Stomach (tissue), 4 donors: Measurements from ENCODE around the gene CALN1.

Experiments used
- CTCF ChIP-seq, 7 experiments: fragments of 450-650 bp in 4 of 7; fragments of 200-600 bp in 3 of 7; sonication (generic) in 3 of 7; IDR thresholded peaks; one replicate each; pipeline ENCODE4 v1.5.1; 2016 to 2019; ENCODE audit warnings: antibody characterized with exemption in 7 of 7, control low read depth in 2 of 7, mild to moderate bottlenecking in 1 of 7
- EP300 ChIP-seq: sonication (generic); formaldehyde crosslinking; IDR thresholded peaks from one replicate; pipeline ENCODE4 v1.6.1; 2017; ENCODE audit warnings: antibody characterized with exemption

- TF ChIP-seq EP300: no peak
- TF ChIP-seq CTCF (IDR thresholded peaks at IDR 0.05): no peak
Measured at GRCh38 chr7:71868797-71869196, 543.3 kb downstream of the CALN1 start.
